HepG2 (cell line): ENCODE measurements around the gene FGD6. TPM values are rescaled to one million over a fixed set of nuclear protein-coding genes. Genes with fewer than 3 reads are reported as not detected.

Experiments
- CBFB ChIP-seq: sonication (generic); formaldehyde crosslinking; IDR thresholded peaks from 2 replicates; pipeline ENCODE4 v1.4.0; 2020; ENCODE audit warnings: missing genetic modification reagents
- CHCHD3 ChIP-seq: sonication (generic); formaldehyde crosslinking; IDR thresholded peaks from 2 replicates; pipeline ENCODE4 v1.8.0; 2022; ENCODE audit warnings: mild to moderate bottlenecking, missing genetic modification reagents, moderate library complexity
- GZF1 ChIP-seq: sonication (generic); formaldehyde crosslinking; IDR thresholded peaks from 2 replicates; pipeline ENCODE4 v1.5.1; 2020; ENCODE audit warnings: mild to moderate bottlenecking, missing genetic modification reagents
- HMGXB3 ChIP-seq: sonication (generic); formaldehyde crosslinking; IDR thresholded peaks from 2 replicates; pipeline ENCODE4 v1.4.0; 2020; ENCODE audit warnings: missing genetic modification reagents, borderline replicate concordance
- HNF1A ChIP-seq, 2 experiments: sonication (generic) in 1 of 2; formaldehyde crosslinking in 1 of 2; IDR thresholded peaks; 2 replicates each; pipeline versions ENCODE4 v1.4.0 to v1.6.1; 2016 to 2020; ENCODE audit warnings: borderline replicate concordance in 1 of 2, low read depth in 1 of 2, mild to moderate bottlenecking in 1 of 2, missing genetic modification reagents in 1 of 2
- NFE2L1 ChIP-seq: sonication (generic); formaldehyde crosslinking; IDR thresholded peaks from 2 replicates; pipeline ENCODE4 v1.4.0; 2020; ENCODE audit warnings: missing genetic modification reagents, mild to moderate bottlenecking, borderline replicate concordance
- STAG1 ChIP-seq: sonication (generic); formaldehyde crosslinking; IDR thresholded peaks from 2 replicates; pipeline ENCODE4 v1.4.0; 2020; ENCODE audit warnings: missing genetic modification reagents
- ZNF597 ChIP-seq: sonication (generic); formaldehyde crosslinking; IDR thresholded peaks from 2 replicates; pipeline ENCODE4 v1.5.0; 2020; ENCODE audit warnings: missing genetic modification reagents
- polyA plus RNA-seq, 8 experiments: library from polyadenylated mRNA; depleted of rRNA in 3 of 8; stranded (reverse) in 7 of 8; unstranded in 1 of 8; fragments of >200 nt; fragmentation: Illumina TruSeq in 4 of 8; extraction: Trizol in 4 of 8; gene quantifications; 2 replicates each; pipeline versions ENCODE4 v1.2.1 to v1.2.3, GENCODE V29; 2011 to 2016; ENCODE audit warnings: low read depth in 4 of 8, missing spikeins in 1 of 8, mixed read lengths in 1 of 8; ENCODE audit not compliant: insufficient read depth in 1 of 8
- total RNA-seq, 5 experiments: library from RNA; depleted of rRNA; stranded (reverse); fragments of >200 nt; fragmentation: Illumina TruSeq; extraction: Trizol; gene quantifications; 2 replicates each; pipeline ENCODE4 v1.2.3, GENCODE V29; 2016; ENCODE audit warnings: low read depth in 1 of 5
- TF ChIP-seq, protein P1 (sequence below): IDR thresholded peaks from 2 replicates; pipeline ENCODE4 v1.6.1; 2012; ENCODE audit warnings: inconsistent platforms
- TF ChIP-seq, protein P2 (sequence below): sonication (generic); formaldehyde crosslinking; IDR thresholded peaks from 2 replicates; pipeline ENCODE4 v1.9.0; 2022; ENCODE audit warnings: low read depth, missing genetic modification reagents
- TF ChIP-seq, protein P3 (sequence below): conservative IDR thresholded peaks from 2 replicates; pipeline ENCODE4 v1.6.1; 2018; ENCODE audit warnings: missing genetic modification reagents
- TF ChIP-seq, protein P4 (sequence below): sonication (generic); IDR thresholded peaks from 2 replicates; pipeline ENCODE4 v1.6.1; 2016; ENCODE audit warnings: low read depth, borderline replicate concordance

Gene FGD6
- total and polyA plus RNA-seq, 2 of the 13 experiments (the other 11 are each of a cell fraction or from before 2014, with no cell fraction given): 2.2 to 4.3 TPM

DNA sequence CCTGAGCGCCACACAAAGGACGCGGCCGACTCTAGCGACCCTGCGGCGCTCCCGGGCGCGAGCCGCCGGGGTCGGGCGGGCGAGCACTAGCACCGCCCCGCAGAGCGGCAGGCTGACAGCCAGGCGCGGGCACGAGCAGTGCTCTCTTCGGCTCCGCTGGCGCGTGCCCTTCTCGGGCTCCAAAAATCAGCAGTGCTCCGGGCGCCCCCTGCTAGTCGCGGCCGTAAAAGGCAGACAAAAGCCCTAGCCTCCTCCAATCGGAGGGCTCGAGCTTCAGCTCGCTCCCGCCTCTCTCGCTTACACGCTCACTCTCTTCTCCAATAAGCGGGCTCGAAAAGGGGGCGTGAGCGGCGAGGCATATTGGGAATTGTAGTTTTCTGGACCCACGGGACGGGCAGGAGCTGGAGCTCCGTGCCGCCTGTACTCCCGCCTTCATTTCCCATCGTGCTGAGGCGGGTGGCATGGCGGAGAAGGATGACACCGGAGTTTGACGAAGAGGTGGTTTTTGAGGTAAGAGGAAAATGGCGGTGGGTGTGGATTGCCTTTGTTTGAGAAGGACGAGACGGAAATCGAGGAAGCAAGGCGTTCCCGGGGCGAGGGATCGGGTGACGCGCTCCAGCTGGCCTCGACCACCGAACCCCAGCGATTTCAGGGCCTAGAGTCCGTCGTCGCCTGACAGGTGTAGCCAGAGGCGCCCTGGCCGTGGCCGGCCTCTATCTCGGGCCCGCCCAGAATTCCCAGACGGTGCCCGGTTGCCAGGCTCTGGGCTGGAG lies at the start of gene FGD6, which contains the start of gene VEZT (continued):
- TF ChIP-seq HMGXB3 (CRISPR knock-in tag) (peak; percentile 99), HNF1A (IDR thresholded peaks at IDR 0.05; ENCODE audit: low read depth) (no peak), HNF1A (CRISPR knock-in tag; IDR thresholded peaks at IDR 0.05; ENCODE audit: borderline replicate concordance) (no peak; the same call in 1 of the 2 replicates), ZNF597 (CRISPR knock-in tag) (no peak), STAG1 (CRISPR knock-in tag) (peak; percentile 71), CHCHD3 (CRISPR knock-in tag) (peak; percentile 78; the same call in 1 of the 2 replicates), GZF1 (no peak), CBFB (CRISPR knock-in tag) (peak; percentile 81; the same call in 1 of the 2 replicates), NFE2L1 (peak; percentile 61; the same call in 1 of the 2 replicates)
- TF ChIP-seq, protein P1, sequence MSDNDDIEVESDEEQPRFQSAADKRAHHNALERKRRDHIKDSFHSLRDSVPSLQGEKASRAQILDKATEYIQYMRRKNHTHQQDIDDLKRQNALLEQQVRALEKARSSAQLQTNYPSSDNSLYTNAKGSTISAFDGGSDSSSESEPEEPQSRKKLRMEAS: peak; percentile 96
- TF ChIP-seq, protein P2, sequence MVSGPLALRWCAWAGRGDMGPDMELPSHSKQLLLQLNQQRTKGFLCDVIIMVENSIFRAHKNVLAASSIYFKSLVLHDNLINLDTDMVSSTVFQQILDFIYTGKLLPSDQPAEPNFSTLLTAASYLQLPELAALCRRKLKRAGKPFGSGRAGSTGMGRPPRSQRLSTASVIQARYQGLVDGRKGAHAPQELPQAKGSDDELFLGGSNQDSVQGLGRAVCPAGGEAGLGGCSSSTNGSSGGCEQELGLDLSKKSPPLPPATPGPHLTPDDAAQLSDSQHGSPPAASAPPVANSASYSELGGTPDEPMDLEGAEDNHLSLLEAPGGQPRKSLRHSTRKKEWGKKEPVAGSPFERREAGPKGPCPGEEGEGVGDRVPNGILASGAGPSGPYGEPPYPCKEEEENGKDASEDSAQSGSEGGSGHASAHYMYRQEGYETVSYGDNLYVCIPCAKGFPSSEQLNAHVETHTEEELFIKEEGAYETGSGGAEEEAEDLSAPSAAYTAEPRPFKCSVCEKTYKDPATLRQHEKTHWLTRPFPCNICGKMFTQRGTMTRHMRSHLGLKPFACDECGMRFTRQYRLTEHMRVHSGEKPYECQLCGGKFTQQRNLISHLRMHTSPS (CRISPR knock-in tag): peak; percentile 70
- TF ChIP-seq, protein P3, sequence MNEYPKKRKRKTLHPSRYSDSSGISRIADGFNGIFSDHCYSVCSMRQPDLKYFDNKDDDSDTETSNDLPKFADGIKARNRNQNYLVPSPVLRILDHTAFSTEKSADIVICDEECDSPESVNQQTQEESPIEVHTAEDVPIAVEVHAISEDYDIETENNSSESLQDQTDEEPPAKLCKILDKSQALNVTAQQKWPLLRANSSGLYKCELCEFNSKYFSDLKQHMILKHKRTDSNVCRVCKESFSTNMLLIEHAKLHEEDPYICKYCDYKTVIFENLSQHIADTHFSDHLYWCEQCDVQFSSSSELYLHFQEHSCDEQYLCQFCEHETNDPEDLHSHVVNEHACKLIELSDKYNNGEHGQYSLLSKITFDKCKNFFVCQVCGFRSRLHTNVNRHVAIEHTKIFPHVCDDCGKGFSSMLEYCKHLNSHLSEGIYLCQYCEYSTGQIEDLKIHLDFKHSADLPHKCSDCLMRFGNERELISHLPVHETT: peak; percentile 50; the same call in 1 of the 2 replicates
- TF ChIP-seq, protein P4, sequence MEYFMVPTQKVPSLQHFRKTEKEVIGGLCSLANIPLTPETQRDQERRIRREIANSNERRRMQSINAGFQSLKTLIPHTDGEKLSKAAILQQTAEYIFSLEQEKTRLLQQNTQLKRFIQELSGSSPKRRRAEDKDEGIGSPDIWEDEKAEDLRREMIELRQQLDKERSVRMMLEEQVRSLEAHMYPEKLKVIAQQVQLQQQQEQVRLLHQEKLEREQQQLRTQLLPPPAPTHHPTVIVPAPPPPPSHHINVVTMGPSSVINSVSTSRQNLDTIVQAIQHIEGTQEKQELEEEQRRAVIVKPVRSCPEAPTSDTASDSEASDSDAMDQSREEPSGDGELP: peak; percentile 34; the same call in 1 of the 2 replicates
